ENCODE results near the gene IL11RA. TPM values are rescaled to one million over a fixed set of nuclear protein-coding genes. Genes with fewer than 3 reads are reported as not detected.
A peak's percentile ranks its signal among the peaks of the same experiment; 100 is the strongest.

IL11RA gene
- polyA plus RNA-seq, 2 donors: 7.1 to 10.7 TPM

- H3K36me3 ChIP-seq (ENCODE audit: control insufficient read depth in 2 of 2, insufficient read depth in 2 of 2, low read length in 1 of 2): no peaks in the 10 kb centered on the region
- WGBS, 2 donors: 22 to 33% methylated on average over 5 of the region's 5 CpGs
- no peaks in the 10 kb centered on the region for H3K9me3 ChIP-seq (ENCODE audit: control insufficient read depth in 2 of 2, insufficient read depth in 1 of 2, low read depth in 1 of 2, low read length in 1 of 2)
- peaks cover 3 to 9% of the 10 kb centered on the region in 2 donors for H3K4me1 ChIP-seq (ENCODE audit: control insufficient read depth in 2 of 2, insufficient read depth in 2 of 2, low read length in 1 of 2)
- peaks cover 0 to 23% of the 10 kb centered on the region in 2 donors for H3K27me3 ChIP-seq (ENCODE audit: control insufficient read depth in 1 of 2, insufficient read depth in 2 of 2, low read length in 2 of 2)
- peak overlapping the region; percentile 10 to 35 for H3K4me3 ChIP-seq (ENCODE audit: low read depth in 1 of 2, low read length in 2 of 2)
- H3K27ac ChIP-seq (ENCODE audit: low read depth in 2 of 2, low read length in 1 of 2): no peak overlapping the region
Observed at GRCh38 chr9:34629491-34629808, 22.5 kb upstream of the IL11RA start.

- Histone ChIP-seq H3K4me3 (ENCODE audit: low read depth in 1 of 2, low read length in 2 of 2) (no peak overlapping the region), H3K27ac (ENCODE audit: low read depth in 2 of 2, low read length in 1 of 2) (no peak overlapping the region), H3K27me3 (ENCODE audit: control insufficient read depth in 1 of 2, insufficient read depth in 2 of 2, low read length in 2 of 2) (peaks cover 0 to 18% of the 10 kb centered on the region in 2 donors), H3K4me1 (ENCODE audit: control insufficient read depth in 2 of 2, insufficient read depth in 2 of 2, low read length in 1 of 2) (peaks cover 3 to 10% of the 10 kb centered on the region in 2 donors), H3K36me3 (ENCODE audit: control insufficient read depth in 2 of 2, insufficient read depth in 2 of 2, low read length in 1 of 2) (peaks cover 0 to 2% of the 10 kb centered on the region in 2 donors), H3K9me3 (ENCODE audit: control insufficient read depth in 2 of 2, insufficient read depth in 1 of 2, low read depth in 1 of 2, low read length in 1 of 2) (no peaks in the 10 kb centered on the region)
- WGBS, 2 donors: 32 to 35% methylated on average over 5 of the region's 5 CpGs
Observed at GRCh38 chr9:34630402-34631154, 21.4 kb upstream of the IL11RA start.

GRCh38 chr9:34633166-34633565, 18.8 kb upstream of the IL11RA start:
- H3K9me3 ChIP-seq (ENCODE audit: control insufficient read depth in 2 of 2, insufficient read depth in 1 of 2, low read depth in 1 of 2, low read length in 1 of 2): no peaks in the 10 kb centered on the region
- no peak overlapping the region for H3K27ac ChIP-seq (ENCODE audit: low read depth in 2 of 2, low read length in 1 of 2)
- WGBS, 2 donors: 47 to 48% methylated on average over 5 of the region's 5 CpGs
- peaks cover 3 to 20% of the 10 kb centered on the region in 2 donors for H3K4me1 ChIP-seq (ENCODE audit: control insufficient read depth in 2 of 2, insufficient read depth in 2 of 2, low read length in 1 of 2)
- H3K36me3 ChIP-seq (ENCODE audit: control insufficient read depth in 2 of 2, insufficient read depth in 2 of 2, low read length in 1 of 2): peaks cover 0 to 2% of the 10 kb centered on the region in 2 donors
- H3K27me3 ChIP-seq (ENCODE audit: control insufficient read depth in 1 of 2, insufficient read depth in 2 of 2, low read length in 2 of 2): peaks cover 0 to 9% of the 10 kb centered on the region in 2 donors
- no peak overlapping the region for H3K4me3 ChIP-seq (ENCODE audit: low read depth in 1 of 2, low read length in 2 of 2)

GRCh38 chr9:34633851-34634550, 18.0 kb upstream of the IL11RA start:
- peaks cover 0 to 19% of the 10 kb centered on the region in 2 donors for H3K4me1 ChIP-seq (ENCODE audit: control insufficient read depth in 2 of 2, insufficient read depth in 2 of 2, low read length in 1 of 2)
- H3K9me3 ChIP-seq (ENCODE audit: control insufficient read depth in 2 of 2, insufficient read depth in 1 of 2, low read depth in 1 of 2, low read length in 1 of 2): no peaks in the 10 kb centered on the region
- peaks cover 0 to 2% of the 10 kb centered on the region in 2 donors for H3K36me3 ChIP-seq (ENCODE audit: control insufficient read depth in 2 of 2, insufficient read depth in 2 of 2, low read length in 1 of 2)
- no peak overlapping the region for H3K27ac ChIP-seq (ENCODE audit: low read depth in 2 of 2, low read length in 1 of 2)
- no peak overlapping the region for H3K4me3 ChIP-seq (ENCODE audit: low read depth in 1 of 2, low read length in 2 of 2)
- WGBS, 2 donors: 16 to 22% methylated on average over 3 of the region's 3 CpGs
- peaks cover 0 to 4% of the 10 kb centered on the region in 2 donors for H3K27me3 ChIP-seq (ENCODE audit: control insufficient read depth in 1 of 2, insufficient read depth in 2 of 2, low read length in 2 of 2)

DNA sequence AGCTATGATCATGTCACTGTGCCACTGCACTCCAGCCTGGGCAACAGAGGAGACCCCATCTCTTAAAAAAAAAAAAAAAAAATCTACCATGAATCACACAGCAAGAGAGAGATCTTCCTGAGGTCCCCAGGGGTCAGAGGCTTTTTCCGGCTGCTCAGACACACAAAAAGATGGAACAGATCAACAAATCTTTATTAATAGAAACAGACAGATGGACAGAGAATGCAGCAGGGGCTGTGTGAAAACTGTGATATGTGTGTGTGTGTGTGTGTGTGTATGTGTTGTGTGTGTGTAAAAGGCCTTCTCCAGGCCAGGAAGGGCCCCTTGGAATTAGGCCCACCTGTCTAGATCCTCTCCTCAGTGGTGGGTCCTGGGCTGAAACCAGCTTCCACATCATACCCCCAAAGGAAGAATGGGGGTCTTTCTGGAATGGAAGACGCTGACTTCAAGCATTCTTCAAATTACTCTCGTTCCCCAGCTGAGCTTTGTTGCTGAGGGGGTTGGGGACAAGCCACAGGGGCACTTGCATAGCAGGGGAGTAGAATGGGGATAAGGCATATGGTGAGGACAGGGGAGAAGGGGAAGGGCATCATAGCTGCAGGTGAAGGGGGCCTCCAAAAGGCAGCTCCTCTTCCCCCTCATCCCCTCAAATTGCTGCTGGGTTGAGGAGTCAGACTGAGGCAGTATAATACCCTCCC, 17.3 kb upstream of the IL11RA start:
- Histone ChIP-seq H3K27ac (ENCODE audit: low read depth in 2 of 2, low read length in 1 of 2) (no peak overlapping the region), H3K4me1 (ENCODE audit: control insufficient read depth in 2 of 2, insufficient read depth in 2 of 2, low read length in 1 of 2) (peaks cover 0 to 15% of the 10 kb centered on the region in 2 donors), H3K9me3 (ENCODE audit: control insufficient read depth in 2 of 2, insufficient read depth in 1 of 2, low read depth in 1 of 2, low read length in 1 of 2) (no peaks in the 10 kb centered on the region), H3K4me3 (ENCODE audit: low read depth in 1 of 2, low read length in 2 of 2) (no peak overlapping the region), H3K27me3 (ENCODE audit: control insufficient read depth in 1 of 2, insufficient read depth in 2 of 2, low read length in 2 of 2) (no peaks in the 10 kb centered on the region), H3K36me3 (ENCODE audit: control insufficient read depth in 2 of 2, insufficient read depth in 2 of 2, low read length in 1 of 2) (peaks cover 0 to 2% of the 10 kb centered on the region in 2 donors)
- WGBS, 2 donors: 77 to 80% methylated on average over 3 of the region's 3 CpGs

DNA sequence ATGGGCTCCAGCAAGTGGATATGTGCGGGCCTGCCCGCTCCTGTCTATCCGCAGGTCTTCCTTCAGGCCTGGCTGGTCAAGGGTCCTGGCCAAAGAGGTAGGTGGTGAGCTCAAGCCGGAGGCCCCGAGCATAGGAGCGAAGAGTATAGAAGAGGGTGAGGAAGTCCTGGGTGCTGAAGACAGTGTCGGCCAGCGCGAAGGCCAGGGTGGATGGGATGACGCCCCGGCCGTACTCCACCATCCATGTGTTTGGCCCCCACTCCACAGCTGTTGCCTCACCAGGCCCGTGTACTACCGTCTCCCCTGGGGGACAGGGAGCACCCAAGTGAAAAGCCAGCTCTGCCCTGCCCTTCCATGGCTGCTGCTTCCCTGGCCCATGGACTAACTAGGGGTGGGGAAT, 16.4 kb upstream of the IL11RA start:
- peaks cover 0 to 15% of the 10 kb centered on the region in 2 donors for H3K4me1 ChIP-seq (ENCODE audit: control insufficient read depth in 2 of 2, insufficient read depth in 2 of 2, low read length in 1 of 2)
- WGBS, 2 donors: 90 to 93% methylated on average over 14 of the region's 14 CpGs
- H3K9me3 ChIP-seq (ENCODE audit: control insufficient read depth in 2 of 2, insufficient read depth in 1 of 2, low read depth in 1 of 2, low read length in 1 of 2): no peaks in the 10 kb centered on the region
- H3K27ac ChIP-seq (ENCODE audit: low read depth in 2 of 2, low read length in 1 of 2): no peak overlapping the region
- peaks cover 0 to 2% of the 10 kb centered on the region in 2 donors for H3K36me3 ChIP-seq (ENCODE audit: control insufficient read depth in 2 of 2, insufficient read depth in 2 of 2, low read length in 1 of 2)
- H3K27me3 ChIP-seq (ENCODE audit: control insufficient read depth in 1 of 2, insufficient read depth in 2 of 2, low read length in 2 of 2): no peaks in the 10 kb centered on the region
- no peak overlapping the region for H3K4me3 ChIP-seq (ENCODE audit: low read depth in 1 of 2, low read length in 2 of 2)

- H3K27me3 ChIP-seq (ENCODE audit: control insufficient read depth in 1 of 2, insufficient read depth in 2 of 2, low read length in 2 of 2): no peaks in the 10 kb centered on the region
- H3K4me1 ChIP-seq (ENCODE audit: control insufficient read depth in 2 of 2, insufficient read depth in 2 of 2, low read length in 1 of 2): peaks cover 0 to 15% of the 10 kb centered on the region in 2 donors
- H3K4me3 ChIP-seq (ENCODE audit: low read depth in 1 of 2, low read length in 2 of 2): peak overlapping the region; percentile 69 to 81
- WGBS, 2 donors: 6 to 7% methylated on average over 23 of the region's 23 CpGs
- H3K36me3 ChIP-seq (ENCODE audit: control insufficient read depth in 2 of 2, insufficient read depth in 2 of 2, low read length in 1 of 2): peaks cover 0 to 2% of the 10 kb centered on the region in 2 donors
- peak overlapping the region; percentile 64 to 84 for H3K27ac ChIP-seq (ENCODE audit: low read depth in 2 of 2, low read length in 1 of 2)
- no peaks in the 10 kb centered on the region for H3K9me3 ChIP-seq (ENCODE audit: control insufficient read depth in 2 of 2, insufficient read depth in 1 of 2, low read depth in 1 of 2, low read length in 1 of 2)
Observed at GRCh38 chr9:34636791-34637355, 15.1 kb upstream of the IL11RA start.

- peak within 1 kb of the TSS; percentile 69 to 81 for H3K4me3 ChIP-seq (ENCODE audit: low read depth in 1 of 2, low read length in 2 of 2)
- H3K4me1 ChIP-seq (ENCODE audit: control insufficient read depth in 2 of 2, insufficient read depth in 2 of 2, low read length in 1 of 2): peaks cover 0 to 15% of the 10 kb centered on the region in 2 donors
- H3K27ac ChIP-seq (ENCODE audit: low read depth in 2 of 2, low read length in 1 of 2): peak within 1 kb of the TSS; percentile 64 to 84
- peaks cover 0 to 2% of the 10 kb centered on the region in 2 donors for H3K36me3 ChIP-seq (ENCODE audit: control insufficient read depth in 2 of 2, insufficient read depth in 2 of 2, low read length in 1 of 2)
- WGBS, 2 donors: 0% methylated on average over 67 to 74 of the region's 74 CpGs
- H3K27me3 ChIP-seq (ENCODE audit: control insufficient read depth in 1 of 2, insufficient read depth in 2 of 2, low read length in 2 of 2): no peaks in the 10 kb centered on the region
- no peaks in the 10 kb centered on the region for H3K9me3 ChIP-seq (ENCODE audit: control insufficient read depth in 2 of 2, insufficient read depth in 1 of 2, low read depth in 1 of 2, low read length in 1 of 2)
Observed at GRCh38 chr9:34637356-34638137, 14.4 kb upstream of the IL11RA start, which contains the start of gene SIGMAR1. Gene SIGMAR1 (minus strand): TSS chr9:34637787. CDS start chr9:34637697, 90 bp downstream.

GRCh38 chr9:34638138-34638445, 13.9 kb upstream of the IL11RA start:
- H3K27ac ChIP-seq (ENCODE audit: low read depth in 2 of 2, low read length in 1 of 2): peak overlapping the region; percentile 57 to 84
- H3K36me3 ChIP-seq (ENCODE audit: control insufficient read depth in 2 of 2, insufficient read depth in 2 of 2, low read length in 1 of 2): peaks cover 0 to 2% of the 10 kb centered on the region in 2 donors
- H3K4me1 ChIP-seq (ENCODE audit: control insufficient read depth in 2 of 2, insufficient read depth in 2 of 2, low read length in 1 of 2): peaks cover 0 to 15% of the 10 kb centered on the region in 2 donors
- no peaks in the 10 kb centered on the region for H3K9me3 ChIP-seq (ENCODE audit: control insufficient read depth in 2 of 2, insufficient read depth in 1 of 2, low read depth in 1 of 2, low read length in 1 of 2)
- peak overlapping the region; percentile 69 to 81 for H3K4me3 ChIP-seq (ENCODE audit: low read depth in 1 of 2, low read length in 2 of 2)
- no peaks in the 10 kb centered on the region for H3K27me3 ChIP-seq (ENCODE audit: control insufficient read depth in 1 of 2, insufficient read depth in 2 of 2, low read length in 2 of 2)
- 13 to 16% methylated on average over 7 of the region's 7 CpGs for WGBS, 2 donors

Data from esophagus (tissue), 2 donors.